Measurements from ENCODE around the gene FYTTD1.

The FYTTD1 gene

DNA sequence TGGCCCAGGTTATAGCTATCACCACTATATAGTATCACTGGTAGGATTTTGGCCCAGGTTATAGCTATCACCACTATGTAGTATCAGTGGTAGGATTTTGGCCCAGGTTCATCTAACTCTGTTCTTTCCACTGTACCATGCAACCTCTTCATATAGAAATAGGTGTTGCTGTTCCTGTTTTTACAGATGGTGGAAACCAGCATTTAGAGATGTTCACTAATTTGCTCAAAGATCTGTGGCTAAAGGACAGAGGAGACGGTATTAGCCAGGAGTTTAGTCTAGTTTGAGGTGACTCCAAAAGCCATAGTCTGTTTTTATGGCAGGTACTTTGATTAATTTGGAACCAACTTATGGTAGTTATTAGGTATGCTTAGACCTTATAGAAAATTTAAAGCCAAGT is 44.4 kb downstream of the FYTTD1 start:
- no peak for DNase-seq

DNA sequence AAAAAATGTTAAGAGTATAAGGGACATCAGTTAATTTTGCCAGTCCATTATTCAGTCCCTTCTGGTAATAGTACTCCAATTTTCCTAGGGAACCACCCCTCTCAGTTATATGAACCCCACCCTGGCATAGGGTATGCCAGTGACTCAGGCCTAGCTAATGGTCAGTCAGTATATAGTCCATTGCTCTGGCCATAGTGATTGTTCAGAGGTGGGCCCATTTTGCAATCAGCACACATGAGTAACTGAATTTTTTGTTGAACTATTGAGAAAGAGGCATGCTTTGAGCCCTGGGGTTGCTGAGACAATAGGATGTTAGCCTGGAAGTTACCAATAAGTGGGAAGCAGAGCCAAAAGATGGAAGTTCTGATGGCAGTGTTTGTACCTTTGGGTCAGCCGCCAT is 45.5 kb downstream of the FYTTD1 start:
- no peak for DNase-seq

DNA sequence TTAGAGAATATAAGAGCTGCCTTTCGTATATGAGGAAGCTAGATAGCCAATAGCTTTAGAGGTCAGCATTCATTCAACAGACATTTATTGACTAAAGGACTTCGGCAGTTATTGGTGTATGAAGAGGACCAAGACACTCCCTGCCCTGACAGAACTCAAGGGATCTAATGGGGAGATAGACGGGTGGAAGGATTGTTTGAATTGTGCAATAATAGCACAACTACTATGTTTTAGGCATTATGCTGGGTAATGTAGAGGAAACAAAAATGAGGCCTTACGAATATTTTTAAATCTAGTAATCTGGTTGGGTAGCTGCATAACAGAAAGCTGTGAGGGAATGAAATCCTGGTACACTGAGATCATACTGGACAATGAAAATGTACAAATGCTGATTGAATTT is 46.4 kb downstream of the FYTTD1 start:
- no peak for DNase-seq

DNA sequence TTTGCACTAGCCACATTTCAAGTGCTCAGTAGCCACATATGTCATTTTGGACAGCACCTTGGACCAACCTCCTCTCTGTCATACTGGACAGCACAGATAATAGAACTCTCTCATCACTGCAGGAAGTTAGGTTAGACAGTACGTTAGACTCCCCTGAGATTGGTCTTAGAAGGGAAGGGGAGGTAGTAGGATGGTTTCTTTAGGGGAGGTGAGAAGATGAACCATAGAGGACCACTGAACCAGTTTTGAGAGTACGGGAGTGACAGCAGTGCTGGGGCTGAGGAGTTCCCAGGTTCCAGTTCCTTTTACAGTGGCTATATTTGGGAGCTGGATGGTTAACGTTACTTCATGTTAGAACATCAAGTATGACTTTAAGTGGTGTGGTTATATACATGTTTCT is 49.2 kb downstream of the FYTTD1 start:
- DNase-seq, result no peak

DNA sequence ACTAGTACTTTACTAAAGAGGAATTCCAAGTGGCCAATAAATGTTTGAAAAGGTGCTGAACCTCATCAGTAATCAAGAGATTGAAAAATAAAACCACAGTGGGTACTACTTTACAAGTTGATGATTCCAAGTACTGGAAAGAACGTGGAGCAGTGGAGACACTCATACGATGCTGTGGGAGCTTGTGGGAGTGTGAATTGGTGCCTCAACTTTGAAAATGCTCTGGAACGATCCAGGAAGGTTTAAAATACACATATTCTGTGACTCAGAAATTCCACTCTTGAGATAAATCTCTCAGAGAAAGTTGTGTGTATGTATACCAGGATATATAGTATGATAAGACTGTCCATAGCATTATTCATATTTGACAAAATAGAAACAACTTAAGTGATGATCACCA is 50.7 kb downstream of the FYTTD1 start:
- no peak for DNase-seq

DNA sequence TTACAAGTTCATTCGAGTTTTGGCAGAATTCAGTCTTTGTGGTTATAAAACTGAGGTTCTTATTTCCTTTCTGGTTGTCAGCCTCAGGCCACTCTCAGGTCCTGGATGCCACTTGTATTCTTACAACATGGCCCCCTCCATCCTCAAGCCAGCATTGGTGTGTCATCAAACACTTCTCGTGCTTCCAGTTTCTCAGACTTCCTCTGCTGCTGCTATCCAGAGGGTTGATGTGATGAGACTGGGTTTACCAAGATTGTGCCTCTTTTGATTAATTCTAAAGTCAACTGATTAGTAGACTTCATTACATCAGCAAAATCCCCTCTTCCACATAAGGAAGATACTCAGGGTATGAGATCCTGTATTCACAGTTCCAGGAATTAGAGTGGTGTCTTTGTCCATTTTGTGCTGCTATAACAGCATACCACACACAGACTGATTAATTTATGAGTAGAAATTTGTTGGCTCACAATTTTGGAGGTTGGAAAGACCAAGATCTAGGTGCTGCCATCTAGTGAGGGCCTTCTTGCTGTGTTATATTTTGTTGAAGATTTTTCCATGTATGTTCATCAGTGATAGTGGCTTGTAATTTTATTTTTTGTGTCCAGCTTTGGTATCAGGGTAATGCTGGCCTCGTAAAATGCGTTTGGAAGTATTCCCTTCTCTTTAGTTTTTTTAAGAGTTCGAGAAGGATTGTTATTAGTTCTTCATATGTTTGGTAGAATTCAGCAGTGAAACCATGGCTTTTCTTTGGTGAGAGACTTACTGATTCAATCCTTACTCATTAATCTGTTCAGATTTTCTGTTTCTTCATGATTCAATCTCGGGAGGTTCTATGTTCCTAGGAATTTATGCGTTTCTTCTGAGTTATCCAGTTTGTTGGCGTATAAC is 52.5 kb downstream of the FYTTD1 start:
- DNase-seq, result no peak

DNA sequence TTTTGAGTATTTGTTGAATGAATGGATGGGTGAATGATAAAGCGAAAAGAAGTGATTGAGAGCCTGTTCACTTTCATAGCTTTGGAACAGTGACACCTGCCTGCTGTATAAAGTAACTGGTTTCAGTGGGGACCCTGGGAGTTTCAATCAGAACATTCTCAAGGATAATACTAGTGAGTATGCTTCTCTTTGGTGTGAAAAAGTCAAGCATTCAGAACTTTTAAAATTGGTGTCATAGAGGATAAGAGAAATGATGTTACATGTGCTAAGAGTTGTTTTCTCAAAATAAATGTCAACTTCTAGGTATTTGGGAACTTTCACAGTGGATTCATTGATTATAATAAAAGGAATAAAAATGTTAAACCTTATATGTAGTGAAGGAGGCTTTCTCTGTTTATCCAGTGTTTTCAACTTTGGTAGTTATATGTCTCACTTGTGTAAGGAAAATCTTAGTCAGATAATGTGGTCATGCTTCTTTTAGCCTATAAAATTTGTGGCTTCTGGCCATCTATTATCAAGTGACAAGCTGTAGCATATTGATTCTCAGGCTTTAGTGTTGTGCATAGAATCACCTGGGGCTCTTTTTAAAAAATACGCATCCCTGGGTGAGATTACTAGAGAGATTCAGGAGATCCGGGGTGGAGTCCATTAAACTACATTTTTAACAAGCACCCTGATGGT is 53.2 kb downstream of the FYTTD1 start:
- no peak for DNase-seq

DNA sequence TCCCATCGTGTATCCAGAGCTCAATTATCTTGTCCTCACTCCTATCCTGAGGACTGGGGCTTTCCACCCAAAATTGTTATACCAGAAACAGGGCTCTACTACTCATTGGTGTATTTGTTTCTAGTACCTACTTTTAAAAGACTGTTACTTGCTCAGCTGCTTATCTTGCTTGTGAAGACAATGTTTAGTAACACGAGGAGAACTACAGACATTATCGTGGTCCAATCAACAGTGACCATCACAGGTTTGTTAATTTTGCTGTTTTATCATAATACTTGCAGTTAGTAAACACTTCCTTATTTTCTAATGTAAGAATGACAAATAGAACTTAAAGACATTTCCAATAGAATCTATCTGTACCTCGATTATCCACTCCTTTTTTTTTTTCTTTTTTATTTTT is 54.8 kb downstream of the FYTTD1 start:
- DNase-seq, result no peak

DNA sequence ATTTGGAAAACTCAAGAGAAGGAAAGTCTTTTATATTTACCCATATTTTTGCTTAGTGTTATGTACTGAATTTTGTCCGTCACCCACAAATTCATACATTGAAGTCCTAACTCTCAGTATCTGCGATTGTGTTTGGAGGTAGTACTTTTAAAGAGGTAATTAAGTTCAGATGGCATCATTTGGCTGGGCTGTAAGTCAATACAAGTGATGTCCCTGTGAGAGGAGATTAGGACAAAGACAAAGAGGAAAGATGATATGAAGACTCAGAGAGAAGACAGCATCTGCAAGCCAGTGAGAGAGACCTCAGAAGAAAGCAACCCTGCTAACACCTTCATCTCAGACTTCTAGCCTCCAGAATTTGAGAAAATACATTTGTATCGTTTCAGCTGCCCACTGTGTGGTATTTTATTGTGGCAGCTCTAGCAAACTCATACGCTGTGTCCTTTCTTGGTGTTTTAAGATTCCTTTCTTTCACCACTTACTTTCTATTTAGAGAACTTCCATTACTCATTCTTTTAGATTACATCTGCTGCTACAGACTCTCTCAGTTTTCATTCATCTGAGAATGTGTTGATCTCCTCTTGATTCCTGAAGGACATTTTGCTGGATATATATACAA is 58.4 kb downstream of the FYTTD1 start:
- no peak for DNase-seq

DNA sequence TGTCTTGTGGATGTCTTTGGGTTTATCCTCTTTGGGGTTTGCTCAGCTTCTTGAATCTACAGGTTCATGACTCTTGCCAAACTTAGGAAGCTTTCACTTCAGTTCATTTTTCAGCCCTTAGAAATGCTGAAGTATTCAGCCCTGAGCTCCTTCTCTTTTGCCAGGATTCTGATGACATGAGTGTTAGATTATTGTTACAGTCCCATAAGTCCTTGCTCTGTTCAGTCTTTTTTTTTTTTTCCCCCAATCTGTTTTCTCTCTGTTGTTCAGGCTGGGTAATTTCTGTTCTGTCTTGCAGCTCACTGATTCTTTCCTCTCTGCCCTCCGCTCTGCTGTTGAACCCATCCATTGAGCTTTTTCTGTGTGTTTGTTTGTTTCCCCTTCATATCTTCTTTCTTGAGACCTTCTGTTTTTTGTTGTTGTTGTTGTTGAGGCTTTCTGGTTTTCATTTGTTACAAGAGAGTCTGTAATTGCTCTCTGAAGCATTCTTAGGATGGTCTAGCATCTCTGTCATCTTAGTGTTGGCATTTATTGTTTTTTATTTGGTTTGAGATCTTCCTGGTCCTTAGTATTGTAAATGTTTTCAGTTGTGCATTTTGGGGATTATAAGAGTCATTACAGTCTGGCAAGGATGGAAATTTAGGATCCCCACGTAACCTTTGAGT is 59.8 kb downstream of the FYTTD1 start:
- no peak for DNase-seq

DNA sequence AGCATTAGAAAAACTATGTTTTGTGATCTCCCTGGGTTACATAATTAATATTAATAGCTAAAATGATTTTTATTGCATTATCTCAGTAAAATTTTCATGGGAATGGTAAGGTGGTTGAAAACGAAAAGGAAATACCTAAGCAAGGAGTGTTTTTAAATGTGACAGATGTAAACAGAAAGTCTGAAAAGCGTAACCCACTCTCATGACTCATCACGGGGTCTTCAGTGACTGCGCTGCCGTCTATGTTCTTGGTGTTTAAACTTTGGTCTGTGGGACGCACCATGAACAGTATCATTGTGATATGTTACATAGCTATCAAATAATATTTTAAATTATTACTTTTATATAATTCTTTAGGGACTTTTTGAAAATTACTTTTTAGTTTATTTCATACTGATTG is 61.2 kb downstream of the FYTTD1 start:
- DNase-seq, result no peak

DNA sequence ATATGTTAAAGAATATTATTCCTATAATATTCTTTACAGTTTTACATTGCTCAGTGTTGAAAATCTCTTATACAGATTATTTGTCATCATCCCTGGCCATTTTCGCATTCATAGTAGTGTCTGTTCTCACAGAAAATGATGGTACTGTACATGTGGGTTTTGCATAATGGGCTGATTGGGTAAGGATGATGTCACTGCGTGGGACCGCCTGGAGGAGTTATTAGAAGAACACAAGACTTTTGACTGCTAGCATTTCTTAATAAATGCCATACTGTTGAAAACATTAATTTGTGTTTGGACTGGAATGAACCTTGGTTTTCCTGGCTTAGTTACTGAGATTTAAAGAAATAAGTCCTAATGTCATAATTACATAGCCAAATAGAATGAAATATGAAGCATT is 61.7 kb downstream of the FYTTD1 start:
- DNase-seq, result peak; percentile 38

DNA sequence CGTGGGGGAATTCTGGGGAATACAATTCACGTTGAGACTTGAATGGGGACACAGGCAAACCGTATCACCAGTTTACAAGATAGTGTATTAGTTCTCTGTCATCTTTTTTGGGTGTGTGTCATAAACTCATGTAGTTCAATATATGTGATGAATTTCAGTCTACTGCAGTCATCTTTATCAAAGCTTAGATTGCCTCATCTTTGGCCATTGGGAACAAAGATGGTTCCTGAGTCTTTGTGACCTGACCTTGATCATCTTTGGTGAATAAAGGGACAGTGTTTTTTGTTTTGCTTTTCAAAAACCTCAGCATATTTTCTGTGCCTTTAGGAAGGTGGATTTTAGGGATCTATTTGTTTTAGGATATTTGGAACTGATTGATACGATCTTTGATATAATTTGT is 64.7 kb downstream of the FYTTD1 start:
- no peak for DNase-seq

DNA sequence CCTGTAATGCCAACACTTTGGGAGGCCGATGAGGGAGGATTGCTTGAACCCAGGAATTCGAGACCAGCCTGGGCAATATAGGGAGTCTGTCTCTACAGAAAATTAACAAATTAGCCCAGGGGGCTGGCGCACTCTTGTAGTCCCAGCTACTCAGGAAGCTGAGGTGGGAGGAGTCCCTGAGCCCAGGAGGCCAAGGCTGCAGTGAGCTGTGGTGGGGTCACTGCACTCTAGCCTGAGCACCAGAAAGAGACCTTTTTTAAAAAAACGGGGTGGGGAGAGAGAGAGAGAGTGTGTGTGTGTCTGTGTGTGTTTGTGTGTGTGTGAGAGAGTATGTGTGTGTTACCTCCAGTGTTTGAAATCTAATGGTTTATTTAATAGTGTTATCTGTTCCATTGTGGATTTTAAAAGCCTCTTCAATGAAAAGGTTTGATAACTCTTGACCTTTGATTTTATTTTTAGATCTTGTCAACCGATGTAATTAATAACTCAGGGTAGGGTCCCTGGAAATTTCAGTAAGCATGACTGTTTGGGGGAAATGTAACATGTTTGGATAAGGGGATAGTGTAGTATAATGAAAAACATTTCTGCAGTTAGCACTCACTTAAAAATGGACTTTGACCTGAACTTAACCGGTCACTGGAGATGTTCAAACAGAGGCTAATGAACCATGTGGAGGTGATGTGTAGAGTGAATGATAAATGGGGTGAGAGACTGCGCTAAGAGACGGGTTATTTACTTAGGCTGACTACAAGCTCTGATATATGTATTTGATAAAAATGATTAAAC is 71.1 kb downstream of the FYTTD1 start:
- no peak for DNase-seq

DNA sequence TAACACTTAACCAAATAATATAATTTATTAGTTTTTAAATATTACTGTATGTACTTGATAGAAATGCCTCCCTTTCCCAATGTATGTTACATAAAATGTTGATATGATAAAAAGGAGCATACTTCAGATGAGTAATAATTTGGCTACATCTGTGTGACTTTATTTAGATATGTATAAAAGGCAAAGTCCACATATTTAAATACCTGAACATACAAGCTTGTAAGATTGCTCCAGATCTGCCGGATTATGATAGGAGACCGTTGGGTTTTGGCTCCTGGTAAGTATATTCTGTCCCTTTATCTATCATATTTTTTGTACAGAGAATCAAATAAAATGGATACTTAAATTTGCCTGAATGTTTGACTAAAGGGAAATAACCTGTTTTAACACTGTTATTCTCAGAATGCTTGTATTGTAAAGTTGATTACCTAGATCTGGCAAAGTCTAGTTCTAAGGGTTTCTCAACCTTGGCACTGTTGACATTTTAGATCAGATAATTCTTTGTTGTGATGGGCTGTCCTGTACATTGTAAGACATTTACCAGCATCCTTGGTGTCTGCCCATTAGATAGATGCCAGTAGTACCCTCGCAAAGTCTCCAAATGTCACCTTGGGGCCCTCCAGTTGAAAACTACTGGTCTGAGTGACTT is 79.8 kb downstream of the FYTTD1 start:
- no peak for DNase-seq

DNA sequence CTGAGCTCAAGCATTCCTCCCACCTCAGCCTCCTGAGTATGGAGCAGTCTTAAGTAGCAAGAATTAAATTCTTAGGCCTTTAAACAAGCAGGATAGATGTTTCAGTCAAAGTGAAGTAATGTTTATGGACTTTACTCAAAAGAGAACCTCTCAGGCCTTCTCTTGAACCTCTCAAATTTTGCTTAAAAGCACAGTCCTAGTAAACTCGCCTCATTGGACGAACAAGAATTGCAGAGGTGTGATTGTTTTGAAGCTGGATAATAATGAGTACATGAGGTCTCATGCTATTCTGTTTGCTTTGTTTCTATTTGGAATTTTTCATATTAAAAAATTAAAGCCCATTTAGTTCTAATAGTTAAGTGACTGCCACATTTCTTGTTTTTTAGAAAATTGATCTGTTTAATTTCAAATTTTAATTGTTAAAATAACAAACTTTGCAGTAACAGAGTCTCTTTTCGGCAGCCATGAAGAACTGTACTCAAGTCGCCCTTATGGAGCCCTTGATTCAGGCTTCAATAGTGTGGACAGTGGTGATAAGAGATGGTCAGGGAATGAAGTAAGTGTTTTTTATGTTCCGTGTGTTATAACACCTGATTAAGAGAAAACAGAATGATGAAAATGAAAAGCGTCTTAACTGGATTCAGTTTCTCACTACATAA is 80.8 kb downstream of the FYTTD1 start:
- no peak for DNase-seq

DNA sequence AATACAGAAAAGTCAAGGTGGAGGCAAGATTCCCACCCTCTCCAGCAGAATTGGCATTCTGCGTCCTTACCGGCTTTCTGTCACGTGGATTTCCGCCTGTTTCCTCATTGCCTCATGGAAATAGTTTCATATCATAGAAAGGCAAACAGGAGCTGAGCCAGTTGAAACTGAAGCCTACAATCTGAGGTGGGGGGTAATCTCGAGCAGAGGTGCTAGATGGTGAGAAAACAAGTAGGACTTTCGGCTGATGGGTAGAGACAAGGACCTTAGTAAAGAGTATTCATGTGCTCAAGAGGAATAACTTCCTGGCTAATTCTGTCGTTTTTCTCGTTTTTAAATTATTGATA is 81.3 kb downstream of the FYTTD1 start:
- DNase-seq, result no peak

DNA sequence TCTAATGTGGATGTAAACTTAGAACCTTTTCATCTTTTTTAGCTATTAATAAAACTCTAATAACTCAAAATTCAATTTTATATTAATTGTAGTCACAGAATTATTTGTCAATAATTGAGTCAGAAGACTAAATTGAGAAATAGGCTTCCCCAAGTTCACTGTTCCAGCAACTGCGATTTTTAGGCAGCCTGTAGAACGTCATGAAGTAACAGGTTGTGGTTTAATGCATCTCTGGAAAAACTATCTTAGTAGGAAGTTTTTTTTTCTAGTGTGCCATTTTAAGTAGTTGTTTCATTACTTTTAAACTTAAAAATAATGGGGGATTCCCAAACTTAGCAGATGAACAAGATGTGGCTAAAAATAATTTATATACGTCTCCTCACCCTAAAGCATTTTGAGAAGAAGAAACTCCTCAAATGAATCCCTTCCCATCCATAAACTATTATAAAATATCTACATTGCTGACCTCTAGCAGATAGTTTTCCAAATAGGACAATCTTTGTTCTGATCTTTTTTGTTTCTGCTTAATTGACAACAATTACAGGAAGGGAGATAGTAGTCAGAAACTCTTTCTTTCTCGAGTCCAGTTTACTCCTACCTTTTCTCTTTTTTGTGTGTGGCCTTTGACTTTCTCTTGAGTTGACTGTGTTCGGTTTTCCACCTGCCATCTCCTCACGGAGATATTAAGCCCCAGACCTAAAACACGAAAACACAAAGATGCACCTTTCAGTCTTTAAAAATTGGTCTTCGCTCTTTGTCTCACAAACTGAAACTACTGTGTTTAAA is 84.4 kb downstream of the FYTTD1 start:
- DNase-seq, result no peak

DNA sequence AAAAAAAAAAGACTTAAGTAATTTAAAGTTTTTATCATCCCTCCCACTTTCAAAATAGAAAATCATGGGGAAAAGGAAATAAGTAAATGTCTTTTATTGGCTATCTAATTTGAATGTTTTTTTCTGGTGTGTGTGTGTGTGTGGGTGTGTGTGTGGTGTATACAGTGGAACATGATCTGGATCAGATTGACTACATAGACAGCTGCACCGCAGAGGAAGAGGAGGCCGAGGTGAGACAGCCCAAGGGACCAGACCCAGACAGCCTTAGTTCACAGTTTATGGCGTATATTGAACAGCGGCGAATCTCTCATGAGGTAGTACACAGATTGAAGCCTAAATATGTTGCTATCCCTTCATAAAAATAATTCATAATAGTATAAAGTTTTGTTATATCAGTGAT is 85.8 kb downstream of the FYTTD1 start:
- no peak for DNase-seq

DNA sequence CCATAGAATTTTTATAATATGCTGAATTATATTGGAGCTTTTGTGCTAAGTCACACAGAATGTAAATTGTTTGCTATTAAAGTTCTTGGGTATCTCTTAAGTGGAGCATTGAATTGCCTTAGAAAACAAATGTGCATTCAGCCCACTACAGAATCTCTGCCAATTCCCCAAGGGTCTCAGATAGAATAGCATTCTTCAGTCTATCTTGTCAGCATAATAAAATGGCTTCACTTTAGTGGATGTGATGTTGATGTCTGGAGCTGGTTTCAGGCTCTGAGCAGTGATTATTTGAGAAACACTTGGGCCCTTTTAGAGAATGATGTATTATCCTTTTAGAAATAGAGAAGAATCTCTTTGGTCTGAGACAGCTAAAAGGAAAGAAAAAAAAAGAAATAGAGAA is 86.6 kb downstream of the FYTTD1 start:
- DNase-seq, result no peak

Measured in eye (tissue), 1 donor.